ENCODE results near the gene PEX7.

The PEX7 gene

GRCh38 chr6:136803608-136804007 is 18.8 kb upstream of the PEX7 start:
- Histone ChIP-seq H3K4me3 (ENCODE audit: low read length, poor library complexity, severe bottlenecking) (no peak overlapping the region), H3K9ac (ENCODE audit: low read depth, low read length, poor library complexity, severe bottlenecking) (no peak overlapping the region), H2AFZ (ENCODE audit: low read length) (no peak overlapping the region), H3K9me2 (replicated peaks; ENCODE audit: low read depth, low read length) (no peaks in the 10 kb centered on the region), H3K9me3 (ENCODE audit: insufficient read depth, low read depth, low read length) (no peaks in the 10 kb centered on the region), H3K4me1 (ENCODE audit: insufficient read depth, low read length, poor library complexity, severe bottlenecking) (no peaks in the 10 kb centered on the region), H3K79me2 (ENCODE audit: insufficient read depth, low read length) (no peaks in the 10 kb centered on the region), H3F3A (ENCODE audit: low read depth) (no peaks in the 10 kb centered on the region), H4K20me1 (ENCODE audit: insufficient read depth, low read length, poor library complexity, severe bottlenecking) (no peaks in the 10 kb centered on the region), H3K27me3 (ENCODE audit: insufficient read depth, low read length, poor library complexity, severe bottlenecking) (no peaks in the 10 kb centered on the region), H3K4me2 (ENCODE audit: low read depth, low read length, poor library complexity, severe bottlenecking) (no peak overlapping the region), H3K36me3 (ENCODE audit: insufficient read depth, low read length) (no peaks in the 10 kb centered on the region)
- TF ChIP-seq CTCF (conservative IDR thresholded peaks at IDR 0.05; ENCODE audit: low read length): no peak
- no peak for TF ChIP-seq EZH2phosphoT487 (IDR thresholded peaks at IDR 0.05; ENCODE audit: borderline replicate concordance)

GRCh38 chr6:136809091-136809860 is 13.1 kb upstream of the PEX7 start:
- Histone ChIP-seq H3K9me2 (replicated peaks; ENCODE audit: low read depth, low read length) (no peaks in the 10 kb centered on the region), H3K4me3 (ENCODE audit: low read length, poor library complexity, severe bottlenecking) (no peak overlapping the region), H3K9ac (ENCODE audit: low read depth, low read length, poor library complexity, severe bottlenecking) (no peak overlapping the region), H3K79me2 (ENCODE audit: insufficient read depth, low read length) (no peaks in the 10 kb centered on the region), H3K9me3 (ENCODE audit: insufficient read depth, low read depth, low read length) (no peaks in the 10 kb centered on the region), H3K4me2 (ENCODE audit: low read depth, low read length, poor library complexity, severe bottlenecking) (no peak overlapping the region), H3F3A (ENCODE audit: low read depth) (no peaks in the 10 kb centered on the region), H3K4me1 (ENCODE audit: insufficient read depth, low read length, poor library complexity, severe bottlenecking) (no peaks in the 10 kb centered on the region), H2AFZ (ENCODE audit: low read length) (no peak overlapping the region), H4K20me1 (ENCODE audit: insufficient read depth, low read length, poor library complexity, severe bottlenecking) (no peaks in the 10 kb centered on the region), H3K27me3 (ENCODE audit: insufficient read depth, low read length, poor library complexity, severe bottlenecking) (no peaks in the 10 kb centered on the region), H3K36me3 (ENCODE audit: insufficient read depth, low read length) (no peaks in the 10 kb centered on the region)
- TF ChIP-seq EZH2phosphoT487 (IDR thresholded peaks at IDR 0.05; ENCODE audit: borderline replicate concordance) (no peak), CTCF (conservative IDR thresholded peaks at IDR 0.05; ENCODE audit: low read length) (no peak)

GRCh38 chr6:136811272-136811671 is 11.1 kb upstream of the PEX7 start:
- Histone ChIP-seq H2AFZ (ENCODE audit: low read length) (peak overlapping the region; percentile 21; the same call in 1 of the 2 replicates), H3K9ac (ENCODE audit: low read depth, low read length, poor library complexity, severe bottlenecking) (no peak overlapping the region), H3F3A (ENCODE audit: low read depth) (no peaks in the 10 kb centered on the region), H3K9me2 (replicated peaks; ENCODE audit: low read depth, low read length) (no peaks in the 10 kb centered on the region), H3K27me3 (ENCODE audit: insufficient read depth, low read length, poor library complexity, severe bottlenecking) (no peaks in the 10 kb centered on the region), H3K4me1 (ENCODE audit: insufficient read depth, low read length, poor library complexity, severe bottlenecking) (no peaks in the 10 kb centered on the region), H3K9me3 (ENCODE audit: insufficient read depth, low read depth, low read length) (no peaks in the 10 kb centered on the region), H3K36me3 (ENCODE audit: insufficient read depth, low read length) (no peaks in the 10 kb centered on the region), H3K79me2 (ENCODE audit: insufficient read depth, low read length) (no peaks in the 10 kb centered on the region), H4K20me1 (ENCODE audit: insufficient read depth, low read length, poor library complexity, severe bottlenecking) (no peaks in the 10 kb centered on the region), H3K4me2 (ENCODE audit: low read depth, low read length, poor library complexity, severe bottlenecking) (no peak overlapping the region), H3K4me3 (ENCODE audit: low read length, poor library complexity, severe bottlenecking) (no peak overlapping the region)
- TF ChIP-seq CTCF (conservative IDR thresholded peaks at IDR 0.05; ENCODE audit: low read length): no peak
- TF ChIP-seq EZH2phosphoT487 (IDR thresholded peaks at IDR 0.05; ENCODE audit: borderline replicate concordance): no peak

All from Loucy (cell line).